ENCODE data around the gene ENOX1. TPM values are rescaled to one million over a fixed set of nuclear protein-coding genes. Genes with fewer than 3 reads are reported as not detected.

The ENOX1 gene
- total RNA-seq, 2 experiments from 2014 or later = 0.09 TPM

DNA sequence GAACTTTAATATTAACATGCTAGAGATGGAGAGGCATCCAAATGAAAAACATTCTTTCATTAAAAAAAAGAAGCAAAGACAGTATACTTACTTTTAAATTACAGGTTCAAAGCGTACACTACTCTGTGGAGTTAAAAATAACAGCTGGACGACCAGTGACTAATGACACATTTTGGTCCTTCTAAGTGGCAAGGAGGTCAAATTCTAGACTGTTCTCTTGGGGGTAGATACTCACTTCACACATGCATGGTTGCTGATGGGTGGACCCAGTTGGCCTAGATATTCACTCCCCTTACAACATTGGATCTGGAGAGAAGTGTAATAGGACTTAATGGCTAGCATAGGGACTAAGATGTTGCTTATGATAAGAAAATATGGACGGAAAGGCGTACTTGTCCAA is 461.1 kb downstream of the ENOX1 start:
- Mint-ChIP-seq H3K4me3 (no peak overlapping the region), H3K27me3 (no peaks in the 10 kb centered on the region), H3K9me3 (no peaks in the 10 kb centered on the region), H3K4me1 (ENCODE audit: low read depth) (peaks cover 2% of the 10 kb centered on the region), H3K27ac (no peak overlapping the region), H3K36me3 (ENCODE audit: low read depth) (no peaks in the 10 kb centered on the region)
- ChIA-PET CTCF (no interaction called here), POLR2A (no interaction called here)
- no peak for ATAC-seq
- intact Hi-C loops (cut with micrococcal nuclease) = no loop called here
- TF ChIP-seq, protein P1, sequence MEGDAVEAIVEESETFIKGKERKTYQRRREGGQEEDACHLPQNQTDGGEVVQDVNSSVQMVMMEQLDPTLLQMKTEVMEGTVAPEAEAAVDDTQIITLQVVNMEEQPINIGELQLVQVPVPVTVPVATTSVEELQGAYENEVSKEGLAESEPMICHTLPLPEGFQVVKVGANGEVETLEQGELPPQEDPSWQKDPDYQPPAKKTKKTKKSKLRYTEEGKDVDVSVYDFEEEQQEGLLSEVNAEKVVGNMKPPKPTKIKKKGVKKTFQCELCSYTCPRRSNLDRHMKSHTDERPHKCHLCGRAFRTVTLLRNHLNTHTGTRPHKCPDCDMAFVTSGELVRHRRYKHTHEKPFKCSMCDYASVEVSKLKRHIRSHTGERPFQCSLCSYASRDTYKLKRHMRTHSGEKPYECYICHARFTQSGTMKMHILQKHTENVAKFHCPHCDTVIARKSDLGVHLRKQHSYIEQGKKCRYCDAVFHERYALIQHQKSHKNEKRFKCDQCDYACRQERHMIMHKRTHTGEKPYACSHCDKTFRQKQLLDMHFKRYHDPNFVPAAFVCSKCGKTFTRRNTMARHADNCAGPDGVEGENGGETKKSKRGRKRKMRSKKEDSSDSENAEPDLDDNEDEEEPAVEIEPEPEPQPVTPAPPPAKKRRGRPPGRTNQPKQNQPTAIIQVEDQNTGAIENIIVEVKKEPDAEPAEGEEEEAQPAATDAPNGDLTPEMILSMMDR (IDR thresholded peaks at IDR 0.05) = no peak
- no peak for DNase-seq

DNA sequence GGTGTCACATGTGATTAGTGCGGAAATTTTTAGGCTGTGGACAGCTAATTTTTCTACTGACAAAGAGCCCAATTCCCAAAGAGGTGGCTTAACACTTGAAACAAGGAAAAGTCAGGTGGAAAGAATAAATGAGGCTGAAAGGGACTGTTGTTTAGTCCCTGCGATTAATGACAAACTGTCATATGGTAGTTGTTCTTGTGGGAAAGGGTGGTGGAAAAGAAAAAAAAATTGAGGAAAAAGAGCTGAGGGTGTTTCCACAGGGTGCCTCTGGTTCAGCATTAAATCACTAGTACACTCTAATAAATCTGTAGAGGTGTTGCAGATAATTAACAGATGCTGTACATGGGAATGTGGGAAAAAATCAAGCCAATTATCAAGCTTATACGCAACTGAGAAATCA is 462.6 kb downstream of the ENOX1 start:
- POLR2A ChIA-PET = no interaction called here
- H3K27me3 Mint-ChIP-seq = no peaks in the 10 kb centered on the region
- no peaks in the 10 kb centered on the region for H3K9me3 Mint-ChIP-seq
- H3K4me1 Mint-ChIP-seq (ENCODE audit: low read depth) = peaks cover 2% of the 10 kb centered on the region
- no peak overlapping the region for H3K4me3 Mint-ChIP-seq
- ATAC-seq (no peak), DNase-seq (no peak)
- intact Hi-C loops (cut with micrococcal nuclease) = no loop called here
- no peaks in the 10 kb centered on the region for H3K36me3 Mint-ChIP-seq (ENCODE audit: low read depth)
- no peak overlapping the region for H3K27ac Mint-ChIP-seq
- TF ChIP-seq, protein P1 (IDR thresholded peaks at IDR 0.05) = no peak
- CTCF ChIA-PET = interaction anchor here (1.1 kb wide), 1 partner anchor 548 kb away, joined by 3 read pairs; no protein-coding TSS in a partner anchor

DNA sequence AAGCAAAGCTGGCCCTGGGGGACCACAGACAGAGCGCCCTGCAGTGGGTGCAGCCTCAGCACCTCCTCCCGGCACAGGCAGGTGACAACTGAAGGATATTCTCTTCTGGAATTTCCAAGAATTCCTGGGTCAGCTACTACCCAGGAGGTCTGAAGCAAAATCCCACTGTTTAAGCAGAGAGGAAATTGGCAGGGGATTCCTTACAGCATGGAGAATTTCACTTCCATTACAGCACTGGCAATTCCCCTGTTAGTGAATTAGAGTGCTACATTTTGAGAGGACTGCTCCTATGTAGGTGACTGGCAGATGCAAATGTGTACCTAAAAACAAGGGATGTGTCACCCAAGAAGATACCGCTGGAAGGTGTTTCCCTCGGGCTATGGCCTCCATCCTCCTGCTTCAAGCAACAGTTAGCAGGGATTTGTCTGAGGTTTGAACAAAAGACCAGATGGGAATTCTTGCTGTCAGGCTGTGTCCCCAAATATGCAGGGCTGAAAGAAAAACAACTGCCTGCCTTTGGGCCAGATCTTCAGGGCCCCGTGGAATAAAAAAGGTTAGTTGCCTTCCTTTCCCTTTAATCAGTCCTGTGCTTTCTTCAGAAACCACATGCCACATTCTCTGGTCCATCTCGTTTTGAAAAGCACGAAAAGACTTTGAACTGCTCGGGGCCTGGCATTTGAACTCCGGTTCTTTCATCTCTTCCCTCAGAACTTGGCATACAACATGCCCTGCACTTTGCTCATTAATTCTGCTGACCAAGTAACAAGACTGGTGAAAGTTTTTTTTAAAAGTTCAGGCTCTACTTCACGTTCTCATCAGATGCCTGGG is 466.9 kb downstream of the ENOX1 start:
- intact Hi-C loops (cut with micrococcal nuclease) = no loop called here
- Mint-ChIP-seq H3K4me1 (ENCODE audit: low read depth) (peaks cover 2% of the 10 kb centered on the region), H3K27ac (no peak overlapping the region), H3K9me3 (no peaks in the 10 kb centered on the region), H3K36me3 (ENCODE audit: low read depth) (no peaks in the 10 kb centered on the region), H3K27me3 (no peaks in the 10 kb centered on the region), H3K4me3 (no peak overlapping the region)
- no peak for ATAC-seq
- no peak for DNase-seq
- CTCF ChIA-PET = no interaction called here
- POLR2A ChIA-PET = no interaction called here
- TF ChIP-seq, protein P1 (IDR thresholded peaks at IDR 0.05) = no peak

DNA sequence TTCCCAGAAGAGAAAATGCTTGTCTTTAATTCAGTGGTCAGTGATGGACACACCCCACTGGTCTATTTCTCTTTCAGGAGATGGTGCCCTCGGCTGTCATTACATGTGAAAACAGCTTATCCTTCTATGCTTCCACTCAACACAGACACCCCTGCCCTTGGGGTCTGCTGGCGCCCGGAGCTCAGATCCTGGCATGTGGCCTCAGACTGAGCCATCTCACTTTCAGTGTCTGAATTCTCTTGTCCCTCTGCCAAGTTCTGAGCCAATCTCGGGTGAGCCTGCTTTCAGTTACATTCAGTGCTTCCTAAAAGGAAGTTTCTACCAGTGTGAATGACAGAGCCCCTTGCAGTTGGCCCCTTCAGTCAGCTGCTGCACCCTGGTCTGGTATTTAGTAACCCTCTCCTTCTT is 469.8 kb downstream of the ENOX1 start:
- ChIA-PET POLR2A (no interaction called here), CTCF (no interaction called here)
- Mint-ChIP-seq H3K9me3 (no peaks in the 10 kb centered on the region), H3K27ac (no peak overlapping the region), H3K27me3 (no peaks in the 10 kb centered on the region), H3K4me3 (no peak overlapping the region), H3K4me1 (ENCODE audit: low read depth) (no peaks in the 10 kb centered on the region), H3K36me3 (ENCODE audit: low read depth) (no peaks in the 10 kb centered on the region)
- DNase-seq = no peak
- intact Hi-C loops (cut with micrococcal nuclease) = no loop called here
- no peak for ATAC-seq
- TF ChIP-seq, protein P1 (IDR thresholded peaks at IDR 0.05) = no peak

DNA sequence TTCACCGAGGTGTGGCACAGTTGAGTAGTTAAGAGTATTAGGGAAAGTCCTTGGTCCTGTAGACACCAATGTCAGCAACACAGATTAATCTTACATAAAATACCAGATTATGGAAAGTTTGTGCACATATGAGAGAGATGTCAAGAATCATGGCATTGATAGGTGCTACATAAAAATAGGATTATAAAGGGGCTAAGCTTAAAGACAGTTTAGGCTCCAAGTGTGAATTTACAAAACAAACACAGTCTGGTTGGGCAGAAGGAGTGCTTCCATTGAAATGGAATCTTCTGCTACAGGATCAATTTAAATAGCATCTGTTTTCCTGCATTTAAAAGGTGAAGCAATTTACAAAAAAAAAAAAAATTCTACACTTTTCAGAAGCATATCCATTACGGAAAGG is 470.5 kb downstream of the ENOX1 start:
- DNase-seq (no peak), ATAC-seq (no peak)
- H3K27ac Mint-ChIP-seq = no peak overlapping the region
- intact Hi-C loops (cut with micrococcal nuclease) = no loop called here
- no peaks in the 10 kb centered on the region for H3K27me3 Mint-ChIP-seq
- H3K4me1 Mint-ChIP-seq (ENCODE audit: low read depth) = no peaks in the 10 kb centered on the region
- H3K9me3 Mint-ChIP-seq = no peaks in the 10 kb centered on the region
- ChIA-PET POLR2A (no interaction called here), CTCF (no interaction called here)
- H3K36me3 Mint-ChIP-seq (ENCODE audit: low read depth) = no peaks in the 10 kb centered on the region
- H3K4me3 Mint-ChIP-seq = no peak overlapping the region
- TF ChIP-seq, protein P1 (IDR thresholded peaks at IDR 0.05) = no peak
